ENCODE results near the gene RTL1. TPM values are rescaled to one million over a fixed set of nuclear protein-coding genes. Genes with fewer than 3 reads are reported as not detected.

RTL1 gene
- total and polyA plus RNA-seq, 2 of the 8 experiments (the other 6 are each of a cell fraction or from before 2014, with no cell fraction given): not detected

- H3K27me3 ChIP-seq (replicated peaks in 1 of 4; ENCODE audit: control insufficient read depth in 3 of 4, extremely low read depth in 1 of 4, insufficient read depth in 3 of 4, low read length in 3 of 4): no peaks in the 10 kb centered on the region
- no peak overlapping the region for H2BK20ac ChIP-seq (ENCODE audit: low read length)
- H3K79me1 ChIP-seq (ENCODE audit: low read depth, low read length): no peaks in the 10 kb centered on the region
- H2AFZ ChIP-seq (ENCODE audit: low read length): no peak overlapping the region
- H3K9ac ChIP-seq (replicated peaks in 1 of 4; ENCODE audit: extremely low read depth in 1 of 4, low read depth in 3 of 4, low read length in 3 of 4): no peak overlapping the region
- WGBS, 2 experiments (ENCODE audit: extremely low coverage in 1 of 2, insufficient coverage in 1 of 2, insufficient read length in 1 of 2, insufficient replicate concordance in 2 of 2, low coverage in 1 of 2, low lambda C conversion rate in 2 of 2, missing lambda C conversion rate in 1 of 2): 72% methylated on average over 8 of the region's 8 CpGs; no CpG with 5 or more reads in 1 of the 2 experiments
- H3K14ac ChIP-seq (ENCODE audit: insufficient read length): no peak overlapping the region
- H2BK15ac ChIP-seq (ENCODE audit: low read length): no peak overlapping the region
- no peaks in the 10 kb centered on the region for H3K79me2 ChIP-seq (ENCODE audit: control insufficient read depth in 1 of 2, insufficient read depth in 2 of 2, low read length in 2 of 2)
- H3K4me2 ChIP-seq (ENCODE audit: insufficient read depth in 1 of 2, low read depth in 2 of 2, low read length in 2 of 2): no peak overlapping the region
- no peak overlapping the region for H3K4me3 ChIP-seq (ENCODE audit: extremely low read depth in 1 of 4, insufficient read depth in 2 of 4, low read depth in 3 of 4, low read length in 4 of 4)
- ChIA-PET CTCF (ENCODE audit: partially characterized antibody) (interaction anchor here (0.6 to 9.5 kb wide), 26 partner anchors 9 to 816 kb away, joined by 3 to 70 read pairs (median 4); partner anchors contain the start of gene RTL1), POLR2A (ENCODE audit: partially characterized antibody) (no interaction called here)
- no peak overlapping the region for H2BK5ac ChIP-seq (ENCODE audit: low read depth, low read length)
- no peak overlapping the region for H3K18ac ChIP-seq (ENCODE audit: extremely low read depth, low read length)
- no peak overlapping the region for H3K23ac ChIP-seq (ENCODE audit: insufficient read length)
- H3K4me1 ChIP-seq (replicated peaks in 1 of 4; ENCODE audit: control insufficient read depth in 3 of 4, insufficient read depth in 4 of 4, low read length in 3 of 4): no peaks in the 10 kb centered on the region
- DNase-seq (ENCODE audit: low read depth in 1 of 2, low spot score in 2 of 2) (peak; percentile 44 to 95), FAIRE-seq (no peak)
- no peak overlapping the region for H3K56ac ChIP-seq (replicated peaks; ENCODE audit: insufficient read length, low read depth, low read length)
- no peaks in the 10 kb centered on the region for H3K23me2 ChIP-seq (ENCODE audit: low read depth, low read length)
- no peak overlapping the region for H3K27ac ChIP-seq (ENCODE audit: low read depth, low read length)
- no peak overlapping the region for H2BK12ac ChIP-seq (ENCODE audit: low read depth, low read length)
- H4K91ac ChIP-seq (replicated peaks; ENCODE audit: insufficient read length, low read length): no peak overlapping the region
- no peak overlapping the region for H4K8ac ChIP-seq (ENCODE audit: extremely low read depth, insufficient read depth, low read length)
- no peak overlapping the region for H3K4ac ChIP-seq (replicated peaks; ENCODE audit: insufficient read length, low read depth, low read length)
- H4K5ac ChIP-seq (ENCODE audit: insufficient read length, low read depth, low read length): no peak overlapping the region
- no peaks in the 10 kb centered on the region for H4K20me1 ChIP-seq (replicated peaks in 1 of 2; ENCODE audit: control insufficient read depth in 1 of 2, insufficient read depth in 2 of 2, low read length in 2 of 2)
- H3K36me3 ChIP-seq (ENCODE audit: control insufficient read depth in 2 of 4, insufficient read depth in 4 of 4, low read length in 3 of 4): no peaks in the 10 kb centered on the region
- H3K9me3 ChIP-seq (ENCODE audit: insufficient read depth in 2 of 2, low read depth in 1 of 2, low read length in 1 of 2): no peaks in the 10 kb centered on the region
- no peak overlapping the region for H2AK5ac ChIP-seq (ENCODE audit: low read depth, low read length)
- no peak overlapping the region for H2BK120ac ChIP-seq (replicated peaks; ENCODE audit: low read depth, low read length)
- no peak for TF ChIP-seq EGR1 (IDR thresholded peaks at IDR 0.05; ENCODE audit: borderline replicate concordance, low read depth, low read length)
- no peak for TF ChIP-seq SAP30 (IDR thresholded peaks at IDR 0.05; ENCODE audit: insufficient read depth, insufficient replicate concordance, low read length)
- TF ChIP-seq CTCF (IDR thresholded peaks at IDR 0.05; ENCODE audit: control extremely low read depth in 1 of 3, insufficient read depth in 1 of 3, low read depth in 1 of 3, low read length in 3 of 3): peak; percentile 89 to 92 (median 90)
- TF ChIP-seq CEBPB (IDR thresholded peaks at IDR 0.05; ENCODE audit: low read depth, low read length): no peak
- TF ChIP-seq NRF1 (IDR thresholded peaks at IDR 0.05; ENCODE audit: low read depth, low read length): no peak
Measured at GRCh38 chr14:100850841-100851585, 52.5 kb downstream of the RTL1 start.

Data from H1 (cell line).